ENCODE measurements around the gene RPAP3. TPM values are rescaled to one million over a fixed set of nuclear protein-coding genes. Genes with fewer than 3 reads are reported as not detected.

RPAP3 gene
- total RNA-seq, 1 donor from 2014 or later = 19.9 TPM

DNA sequence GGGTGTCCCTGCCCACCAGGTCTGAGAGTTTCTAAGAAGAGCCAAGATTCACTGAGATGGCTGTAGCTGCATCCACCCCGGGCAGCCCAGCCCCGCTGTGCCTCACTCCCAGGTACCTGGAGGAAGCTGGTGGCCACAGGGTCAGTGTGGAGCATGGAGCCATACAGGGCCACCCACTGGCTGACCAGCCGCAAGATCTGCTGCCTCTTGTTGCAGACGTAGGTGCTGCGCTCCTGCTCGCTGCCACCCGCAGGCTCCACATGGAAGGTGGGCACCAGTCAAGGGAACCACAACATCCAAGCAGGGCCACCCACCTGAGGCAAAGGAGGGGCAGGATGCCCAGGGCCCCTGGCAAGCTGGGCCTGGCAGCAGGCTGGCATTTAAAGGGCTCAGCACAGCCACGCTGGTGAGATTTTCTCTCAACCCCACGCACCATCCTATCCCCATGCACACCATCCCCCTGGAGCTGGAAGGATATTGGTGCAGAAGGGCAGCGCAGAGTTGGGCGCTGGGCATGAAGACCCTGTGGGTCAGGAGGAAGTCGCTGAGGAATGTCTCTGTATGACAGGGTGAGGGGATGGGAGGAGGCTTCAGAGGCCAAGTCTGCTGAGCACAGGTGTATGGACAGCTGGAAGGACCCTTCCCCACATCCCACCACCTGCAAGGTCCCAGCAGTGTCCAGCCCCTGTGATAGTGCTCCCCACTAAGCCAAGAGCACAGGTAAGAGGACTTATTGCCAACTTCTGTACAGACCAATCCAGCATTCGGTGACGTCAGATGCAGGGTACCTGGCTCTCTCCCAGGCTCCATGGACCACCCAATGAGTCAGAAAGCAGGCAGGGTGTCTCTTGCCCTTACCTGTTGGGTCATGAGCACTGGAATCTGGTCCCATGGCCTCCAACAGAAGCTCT, 42.0 kb upstream of the RPAP3 start:
- ATAC-seq = no peak

DNA sequence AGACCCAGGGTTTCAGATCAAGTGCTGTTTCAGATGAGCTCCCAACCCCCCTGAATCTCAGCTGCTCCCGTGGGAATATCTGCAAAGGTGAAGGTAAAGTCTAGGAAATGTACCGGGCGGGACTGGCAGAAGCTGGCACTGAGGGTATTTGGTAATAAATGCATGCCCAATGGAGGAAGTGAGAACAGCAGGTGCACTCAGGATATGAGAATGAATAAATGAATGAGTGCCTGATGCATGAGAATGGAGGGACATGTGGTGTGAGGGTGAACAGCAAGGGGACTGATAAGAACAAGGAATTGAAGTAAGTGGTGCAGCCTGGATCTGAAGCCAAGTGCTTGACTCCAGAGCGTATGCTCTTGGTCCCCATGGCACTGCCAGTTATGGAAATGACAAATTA, 41.3 kb upstream of the RPAP3 start:
- H3K27me3 ChIP-seq = no peaks in the 10 kb centered on the region
- H3K4me1 ChIP-seq = peaks cover 4% of the 10 kb centered on the region
- TF ChIP-seq, protein P1, sequence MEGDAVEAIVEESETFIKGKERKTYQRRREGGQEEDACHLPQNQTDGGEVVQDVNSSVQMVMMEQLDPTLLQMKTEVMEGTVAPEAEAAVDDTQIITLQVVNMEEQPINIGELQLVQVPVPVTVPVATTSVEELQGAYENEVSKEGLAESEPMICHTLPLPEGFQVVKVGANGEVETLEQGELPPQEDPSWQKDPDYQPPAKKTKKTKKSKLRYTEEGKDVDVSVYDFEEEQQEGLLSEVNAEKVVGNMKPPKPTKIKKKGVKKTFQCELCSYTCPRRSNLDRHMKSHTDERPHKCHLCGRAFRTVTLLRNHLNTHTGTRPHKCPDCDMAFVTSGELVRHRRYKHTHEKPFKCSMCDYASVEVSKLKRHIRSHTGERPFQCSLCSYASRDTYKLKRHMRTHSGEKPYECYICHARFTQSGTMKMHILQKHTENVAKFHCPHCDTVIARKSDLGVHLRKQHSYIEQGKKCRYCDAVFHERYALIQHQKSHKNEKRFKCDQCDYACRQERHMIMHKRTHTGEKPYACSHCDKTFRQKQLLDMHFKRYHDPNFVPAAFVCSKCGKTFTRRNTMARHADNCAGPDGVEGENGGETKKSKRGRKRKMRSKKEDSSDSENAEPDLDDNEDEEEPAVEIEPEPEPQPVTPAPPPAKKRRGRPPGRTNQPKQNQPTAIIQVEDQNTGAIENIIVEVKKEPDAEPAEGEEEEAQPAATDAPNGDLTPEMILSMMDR (IDR thresholded peaks at IDR 0.05) = no peak
- no peak for ATAC-seq
- H3K27ac ChIP-seq = no peak overlapping the region
- peaks cover 22% of the 10 kb centered on the region for H3K36me3 ChIP-seq
- no peak overlapping the region for H3K4me3 ChIP-seq
- intact Hi-C loops (cut with DNase I) = no loop called here
- no peak for DNase-seq
- H3K9me3 ChIP-seq = no peaks in the 10 kb centered on the region

More for the DNA sequence above, 42.0 kb upstream of the RPAP3 start:
- H3K27me3 ChIP-seq = no peaks in the 10 kb centered on the region
- no peak for DNase-seq
- H3K27ac ChIP-seq = no peak overlapping the region
- peaks cover 22% of the 10 kb centered on the region for H3K36me3 ChIP-seq
- TF ChIP-seq, protein P1 (IDR thresholded peaks at IDR 0.05) = no peak
- H3K9me3 ChIP-seq = no peaks in the 10 kb centered on the region
- intact Hi-C loops (cut with DNase I) = no loop called here
- H3K4me3 ChIP-seq = no peak overlapping the region
- peaks cover 9% of the 10 kb centered on the region for H3K4me1 ChIP-seq

DNA sequence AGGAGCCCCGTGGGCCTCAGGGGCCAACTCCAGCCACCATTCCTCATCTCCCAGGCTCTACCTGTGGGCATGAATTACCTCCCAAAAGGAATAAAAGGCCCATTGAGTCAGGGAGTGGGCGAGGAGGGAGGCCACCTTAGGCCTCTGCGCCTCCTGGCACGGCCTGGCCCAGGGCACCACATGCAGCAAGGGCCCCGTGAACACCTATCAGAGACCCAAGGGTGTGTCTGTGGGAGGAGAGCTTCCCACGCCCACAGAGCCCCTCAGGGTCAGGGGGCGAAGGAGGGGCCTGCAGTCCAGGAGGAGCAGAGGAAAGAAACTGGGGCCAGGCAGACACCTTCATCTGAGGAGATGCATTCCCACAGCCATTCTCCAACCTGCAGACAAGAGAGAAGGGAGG, 40.7 kb upstream of the RPAP3 start:
- TF ChIP-seq, protein P1 (IDR thresholded peaks at IDR 0.05) = no peak
- intact Hi-C loops (cut with DNase I) = no loop called here
- Histone ChIP-seq H3K36me3 (peaks cover 22% of the 10 kb centered on the region), H3K9me3 (no peaks in the 10 kb centered on the region), H3K4me1 (peaks cover 7% of the 10 kb centered on the region), H3K4me3 (no peak overlapping the region), H3K27ac (no peak overlapping the region), H3K27me3 (no peaks in the 10 kb centered on the region)
- ATAC-seq = no peak
- DNase-seq = no peak

DNA sequence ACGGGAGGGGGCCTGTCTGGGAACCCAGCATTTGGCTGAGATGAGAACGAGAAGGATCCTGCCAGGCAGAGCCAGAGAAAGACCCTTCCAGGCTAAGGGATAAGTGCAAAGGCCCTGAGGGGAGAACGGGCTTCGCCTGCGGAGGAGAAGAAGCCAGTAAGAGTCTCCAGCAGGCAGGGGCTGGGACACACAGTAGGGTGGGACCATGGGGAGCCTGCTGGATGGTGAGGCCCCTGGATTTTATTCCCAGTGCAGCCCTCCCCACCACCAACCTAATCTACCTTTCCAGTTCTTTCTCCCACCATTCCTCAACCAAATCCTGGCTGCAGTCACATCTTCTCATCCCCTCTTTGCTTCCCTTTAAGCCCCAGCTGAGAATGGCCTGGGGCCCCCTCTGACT, 40.2 kb upstream of the RPAP3 start:
- Histone ChIP-seq H3K36me3 (peaks cover 19% of the 10 kb centered on the region), H3K27me3 (no peaks in the 10 kb centered on the region), H3K4me3 (no peak overlapping the region), H3K27ac (no peak overlapping the region), H3K9me3 (no peaks in the 10 kb centered on the region), H3K4me1 (peaks cover 12% of the 10 kb centered on the region)
- intact Hi-C loops (cut with DNase I) = no loop called here
- TF ChIP-seq, protein P1 (IDR thresholded peaks at IDR 0.05) = no peak
- ATAC-seq = no peak
- no peak for DNase-seq

DNA sequence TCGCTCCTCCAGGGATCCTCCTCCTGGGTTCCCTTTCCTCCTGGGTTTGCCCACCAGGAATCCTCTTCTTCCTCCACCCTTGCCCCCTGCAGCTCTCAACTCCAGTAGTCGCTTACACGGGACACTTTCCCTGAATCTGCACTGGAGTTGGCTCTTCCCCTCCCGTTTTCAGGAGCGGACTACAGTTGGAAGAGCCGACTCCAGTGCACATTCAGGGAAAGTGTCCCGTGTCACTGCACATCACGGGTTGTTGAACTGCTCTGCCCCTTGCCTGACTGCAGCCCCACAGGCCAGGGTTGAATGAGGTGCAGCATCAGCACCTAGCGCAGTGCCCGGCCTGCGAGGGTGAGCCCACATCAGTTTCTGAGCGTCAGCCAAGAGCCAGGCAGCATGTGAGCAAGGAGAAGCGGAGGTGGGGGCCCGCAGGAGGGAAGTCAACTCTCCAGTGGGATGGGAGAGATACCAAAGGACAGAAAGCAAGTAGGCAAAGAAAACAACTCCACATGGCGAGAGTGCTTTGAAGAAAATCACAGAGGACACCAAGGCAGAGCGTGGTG, 39.7 kb upstream of the RPAP3 start:
- DNase-seq (no peak), ATAC-seq (no peak)
- H3K27me3 ChIP-seq = no peaks in the 10 kb centered on the region
- TF ChIP-seq, protein P1 (IDR thresholded peaks at IDR 0.05) = no peak
- no peak overlapping the region for H3K27ac ChIP-seq
- peaks cover 17% of the 10 kb centered on the region for H3K4me1 ChIP-seq
- intact Hi-C loops (cut with DNase I) = no loop called here
- no peak overlapping the region for H3K4me3 ChIP-seq
- H3K36me3 ChIP-seq = peaks cover 16% of the 10 kb centered on the region
- H3K9me3 ChIP-seq = no peaks in the 10 kb centered on the region

Measured in upper lobe of right lung (tissue), 1 donor.